Stomach (tissue), 9 donors: ENCODE results near the gene OBP2A. TPM values are rescaled to one million over a fixed set of nuclear protein-coding genes. Genes with fewer than 3 reads are reported as not detected.

Source experiments
- DNase-seq, 2 donors: peaks; one replicate each; pipeline versions ENCODE4 v3.0.0 to v3.0.0-alpha.2; 2013 to 2019
- H3K27ac ChIP-seq, 5 donors: fragments of 200-600 bp in 4 of 5; sonication (generic) in 4 of 5; one replicate each; pipeline ENCODE4 v1.5.1; 2013 to 2019; ENCODE audit warnings: mild to moderate bottlenecking in 1 of 5, moderate library complexity in 1 of 5
- H3K27me3 ChIP-seq, 3 donors: fragments of 200-600 bp; sonication (generic); one replicate each; pipeline ENCODE4 v1.5.1; 2017 to 2019; ENCODE audit warnings: mixed run types in 1 of 3
- H3K36me3 ChIP-seq, 4 donors: fragments of 200-600 bp; sonication (generic); 1 replicate in 3 of 4; 2 replicates in 1 of 4; pipeline ENCODE4 v1.5.1; 2016 to 2019
- H3K4me1 ChIP-seq, 4 donors: fragments of 200-600 bp; sonication (generic); one replicate each; pipeline ENCODE4 v1.5.1; 2016 to 2019
- H3K4me3 ChIP-seq, 4 donors: fragments of 200-600 bp; sonication (generic) in 3 of 4; one replicate each; pipeline ENCODE4 v1.5.1; 2016 to 2019; ENCODE audit warnings: mild to moderate bottlenecking in 1 of 4
- H3K9me3 ChIP-seq, 4 donors: fragments of 200-600 bp; sonication (generic); one replicate each; pipeline ENCODE4 v1.5.1; 2016 to 2019
- CTCF ChIP-seq, 7 experiments: fragments of 450-650 bp in 4 of 7; fragments of 200-600 bp in 3 of 7; sonication (generic) in 3 of 7; IDR thresholded peaks; one replicate each; pipeline ENCODE4 v1.5.1; 2016 to 2019; ENCODE audit warnings: antibody characterized with exemption in 7 of 7, control low read depth in 2 of 7, mild to moderate bottlenecking in 1 of 7
- EP300 ChIP-seq: sonication (generic); formaldehyde crosslinking; IDR thresholded peaks from one replicate; pipeline ENCODE4 v1.6.1; 2017; ENCODE audit warnings: antibody characterized with exemption
- POLR2A ChIP-seq, 4 donors: fragments of 450-650 bp; IDR thresholded peaks; one replicate each; pipeline ENCODE4 v1.6.1; 2016; ENCODE audit warnings: antibody characterized with exemption in 4 of 4, control low read depth in 2 of 4, mild to moderate bottlenecking in 1 of 4, moderate library complexity in 1 of 4
- POLR2AphosphoS5 ChIP-seq, 3 donors: sonication (generic); formaldehyde crosslinking; IDR thresholded peaks; one replicate each; pipeline ENCODE4 v1.6.1; 2016; ENCODE audit warnings: antibody characterized with exemption in 3 of 3
- WGBS, 5 donors: extraction: QIAGEN DNeasy Blood & Tissue Kit in 3 of 5; methylation state at CpG; one replicate each; pipeline versions ENCODE4 v1.1.5 to v1.1.7; 2013 to 2018; 5-methylcytosine and 5-hydroxymethylcytosine counted together
- intact Hi-C: fragments of 100-400 bp; cut with DNase I; formaldehyde crosslinking; loops from one replicate; pipeline ENCODE4 v1.15.1; 2023; ENCODE audit warnings: low total_unique reads
- polyA plus RNA-seq, 3 donors: library from polyadenylated mRNA; stranded (reverse); fragments of 200-250 nt; gene quantifications; one replicate each; pipeline ENCODE4 v1.2.3, GENCODE V29; 2013
- total RNA-seq, 5 donors: library from RNA; depleted of rRNA; stranded (reverse); fragments of >200 nt; gene quantifications; one replicate each; pipeline versions ENCODE4 v1.1.0 to v1.2.3, GENCODE V29; 2014 to 2016
- donor health status: healthy with polysubstance abuse.
- donor health status: Bipolar disorder and iron deficiency.
- donor health status: healthy.

The OBP2A gene
- total and polyA plus RNA-seq, 8 donors, result not detected

DNA sequence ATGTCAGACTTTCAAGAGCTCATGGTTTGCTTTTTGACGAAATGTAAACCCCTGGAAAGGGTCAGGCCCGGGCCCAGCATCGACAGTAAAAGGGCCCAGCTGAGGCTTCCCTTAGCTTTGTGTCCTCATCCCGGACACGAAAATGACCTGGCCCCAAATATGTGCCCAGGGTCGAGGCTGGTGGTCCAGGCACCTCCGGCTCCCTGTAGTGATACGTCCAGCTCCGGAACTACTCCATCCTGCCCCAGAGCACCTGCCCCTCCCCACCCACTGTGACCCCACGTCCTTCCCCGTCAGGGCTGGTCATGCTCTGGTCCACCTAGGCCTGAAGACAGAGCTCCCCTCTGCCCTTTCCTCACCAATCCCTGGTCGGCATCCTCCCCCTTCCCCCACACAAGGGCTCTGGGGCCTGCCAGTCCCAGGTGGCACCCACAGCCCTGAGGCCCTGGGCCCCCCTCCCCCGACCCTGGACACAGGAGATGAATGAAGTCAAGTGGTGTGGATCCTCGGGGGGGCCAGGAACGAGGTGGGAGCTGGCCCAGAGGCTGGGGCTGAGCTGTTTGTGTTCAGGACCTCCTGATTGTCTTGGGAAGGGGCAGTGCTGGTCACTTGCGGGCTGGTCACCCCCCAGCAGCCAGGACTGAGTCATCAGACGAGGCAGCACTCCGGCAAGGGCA, 6.2 kb downstream of the OBP2A start:
- 70 to 83% (median 73%) methylated on average over 16 to 18 of the region's 18 CpGs for WGBS, 5 donors
- H3K9me3 ChIP-seq, result no peaks in the 10 kb centered on the region
- no peak overlapping the region for H3K27ac ChIP-seq
- H3K36me3 ChIP-seq, result no peaks in the 10 kb centered on the region
- DNase-seq, result no peak
- TF ChIP-seq POLR2A (IDR thresholded peaks at IDR 0.05) (no peak), CTCF (IDR thresholded peaks at IDR 0.05) (no peak), POLR2AphosphoS5 (IDR thresholded peaks at IDR 0.05) (no peak), EP300 (no peak)
- no peaks in the 10 kb centered on the region for H3K4me1 ChIP-seq
- no peak overlapping the region for H3K4me3 ChIP-seq
- intact Hi-C loops, result no loop called here
- H3K27me3 ChIP-seq, result peaks cover 0 to 21% (median 0%) of the 10 kb centered on the region in 3 donors

GRCh38 chr9:135552698-135553171, 6.8 kb downstream of the OBP2A start:
- H3K4me1 ChIP-seq, result no peaks in the 10 kb centered on the region
- no peak for TF ChIP-seq EP300
- TF ChIP-seq CTCF (IDR thresholded peaks at IDR 0.05), result no peak
- TF ChIP-seq POLR2A (IDR thresholded peaks at IDR 0.05), result no peak
- no peak for TF ChIP-seq POLR2AphosphoS5 (IDR thresholded peaks at IDR 0.05)
- H3K36me3 ChIP-seq, result no peaks in the 10 kb centered on the region
- 66 to 85% (median 77%) methylated on average over 7 to 19 of the region's 19 CpGs for WGBS, 5 donors
- no peaks in the 10 kb centered on the region for H3K9me3 ChIP-seq
- intact Hi-C loops, result no loop called here
- H3K4me3 ChIP-seq, result no peak overlapping the region
- H3K27ac ChIP-seq, result no peak overlapping the region
- peaks cover 0 to 15% (median 0%) of the 10 kb centered on the region in 3 donors for H3K27me3 ChIP-seq
- no peak for DNase-seq

- TF ChIP-seq EP300, result no peak
- no peak for TF ChIP-seq POLR2AphosphoS5 (IDR thresholded peaks at IDR 0.05)
- no peak for TF ChIP-seq CTCF (IDR thresholded peaks at IDR 0.05)
- TF ChIP-seq POLR2A (IDR thresholded peaks at IDR 0.05), result no peak
- Histone ChIP-seq H3K4me1 (no peaks in the 10 kb centered on the region), H3K9me3 (no peaks in the 10 kb centered on the region), H3K27ac (no peak overlapping the region), H3K4me3 (no peak overlapping the region), H3K36me3 (no peaks in the 10 kb centered on the region), H3K27me3 (peaks cover 0 to 13% (median 0%) of the 10 kb centered on the region in 3 donors)
- WGBS, 5 donors, result 46 to 71% (median 64%) methylated on average over 4 of the region's 4 CpGs
- intact Hi-C loops, result no loop called here
- no peak for DNase-seq
These were observed 8.8 kb downstream of the OBP2A start for GRCh38 chr9:135554718-135555117.

GRCh38 chr9:135555203-135555602, 9.3 kb downstream of the OBP2A start:
- no peak for DNase-seq
- Histone ChIP-seq H3K36me3 (no peaks in the 10 kb centered on the region), H3K9me3 (no peaks in the 10 kb centered on the region), H3K27me3 (peaks cover 0 to 13% (median 0%) of the 10 kb centered on the region in 3 donors), H3K4me3 (no peak overlapping the region), H3K27ac (no peak overlapping the region), H3K4me1 (no peaks in the 10 kb centered on the region)
- TF ChIP-seq CTCF (IDR thresholded peaks at IDR 0.05) (no peak), POLR2A (IDR thresholded peaks at IDR 0.05) (no peak), EP300 (no peak), POLR2AphosphoS5 (IDR thresholded peaks at IDR 0.05) (no peak)
- 56 to 75% (median 66%) methylated on average over 5 of the region's 5 CpGs for WGBS, 5 donors
- intact Hi-C loops, result no loop called here
